Brain microvascular endothelial cell (primary cell): ENCODE results near the gene RFTN1.

Experiments
- DNase-seq: peaks from one replicate; pipeline ENCODE4 v3.0.0-alpha.2; 2020
- H3K27ac ChIP-seq: fragments of 250-450 bp; sonication (Bioruptor Pico); 2 replicates; pipeline ENCODE4 v1.5.1; 2020; ENCODE audit warnings: mild to moderate bottlenecking, moderate library complexity
- H3K27me3 ChIP-seq: fragments of 250-450 bp; sonication (Bioruptor Pico); replicated peaks from 2 replicates; pipeline ENCODE4 v1.5.1; 2020; ENCODE audit warnings: mild to moderate bottlenecking
- H3K36me3 ChIP-seq: fragments of 250-450 bp; sonication (Bioruptor Pico); replicated peaks from 2 replicates; pipeline ENCODE4 v1.5.1; 2020; ENCODE audit warnings: mild to moderate bottlenecking
- H3K4me3 ChIP-seq: 2 replicates; pipeline ENCODE4 v1.5.1; 2011; ENCODE audit warnings: low read depth, mild to moderate bottlenecking, control low read depth, low read length, moderate library complexity
- CTCF ChIP-seq: IDR thresholded peaks from 2 replicates; pipeline ENCODE4 v1.5.1; 2011; ENCODE audit warnings: low read depth, mild to moderate bottlenecking, moderate library complexity, low read length, control low read depth, inconsistent platforms; ENCODE audit errors: missing control alignments
- in situ Hi-C: cut with HindIII; loops from 2 replicates; pipeline ENCODE4 v1.10.0; 2017; ENCODE audit warnings: low sequenced_read_pairs, low pct_ligation_motif_present

The RFTN1 gene

GRCh38 chr3:16545413-16546185, 32.1 kb upstream of the RFTN1 start:
- in situ Hi-C loops = loop anchor here (10.0 kb wide), 1 partner anchor 271 kb away; no protein-coding TSS in a partner anchor
- Histone ChIP-seq H3K36me3 (no peaks in the 10 kb centered on the region), H3K27me3 (no peaks in the 10 kb centered on the region), H3K27ac (no peak overlapping the region), H3K4me3 (no peak overlapping the region)
- no peak for TF ChIP-seq CTCF
- DNase-seq = no peak

- no peak for TF ChIP-seq CTCF
- in situ Hi-C loops = loop anchor here (10.0 kb wide), 1 partner anchor 269 kb away; no protein-coding TSS in a partner anchor
- Histone ChIP-seq H3K27ac (no peak overlapping the region), H3K27me3 (no peaks in the 10 kb centered on the region), H3K4me3 (no peak overlapping the region), H3K36me3 (no peaks in the 10 kb centered on the region)
- no peak for DNase-seq
These were observed 29.9 kb upstream of the RFTN1 start for GRCh38 chr3:16543242-16543864.

GRCh38 chr3:16538507-16538906, 25.0 kb upstream of the RFTN1 start:
- H3K4me3 ChIP-seq = no peak overlapping the region
- H3K27me3 ChIP-seq = no peaks in the 10 kb centered on the region
- H3K36me3 ChIP-seq = no peaks in the 10 kb centered on the region
- no peak overlapping the region for H3K27ac ChIP-seq
- in situ Hi-C loops = no loop called here
- no peak for DNase-seq
- TF ChIP-seq CTCF = no peak

GRCh38 chr3:16536996-16537395, 23.5 kb upstream of the RFTN1 start:
- Histone ChIP-seq H3K27me3 (no peaks in the 10 kb centered on the region), H3K4me3 (no peak overlapping the region), H3K36me3 (no peaks in the 10 kb centered on the region), H3K27ac (no peak overlapping the region)
- in situ Hi-C loops = no loop called here
- TF ChIP-seq CTCF = no peak
- no peak for DNase-seq

GRCh38 chr3:16536344-16536663, 22.8 kb upstream of the RFTN1 start:
- no peak for DNase-seq
- H3K36me3 ChIP-seq = no peaks in the 10 kb centered on the region
- in situ Hi-C loops = no loop called here
- H3K4me3 ChIP-seq = no peak overlapping the region
- TF ChIP-seq CTCF = no peak
- H3K27ac ChIP-seq = no peak overlapping the region
- no peaks in the 10 kb centered on the region for H3K27me3 ChIP-seq
